ENCODE measurements around the gene PIBF1. TPM values are rescaled to one million over a fixed set of nuclear protein-coding genes. Genes with fewer than 3 reads are reported as not detected.

Gene PIBF1
- total and polyA plus RNA-seq, 2 donors (not counting 1 experiment from before 2014, with no cell fraction given): 9.6 to 25.1 TPM

- Histone ChIP-seq H3K4me2 (ENCODE audit: extremely low read depth, insufficient read depth, low read length) (no peak overlapping the region), H2AFZ (ENCODE audit: low read length) (no peak overlapping the region), H4K20me1 (ENCODE audit: control insufficient read depth, extremely low read depth, insufficient read depth, low read length) (no peaks in the 10 kb centered on the region), H3K4me3 (replicated peaks in 1 of 4; ENCODE audit: control extremely low read depth in 1 of 4, insufficient read depth in 1 of 4, low read depth in 3 of 4, low read length in 4 of 4) (no peak overlapping the region), H3K27me3 (ENCODE audit: control insufficient read depth, insufficient read depth, low read length) (no peaks in the 10 kb centered on the region), H3K36me3 (ENCODE audit: control insufficient read depth, insufficient read depth, low read length) (peaks cover 4% of the 10 kb centered on the region), H3K4me1 (ENCODE audit: control insufficient read depth, extremely low read depth, insufficient read depth, low read length) (no peaks in the 10 kb centered on the region), H3K79me2 (ENCODE audit: control insufficient read depth, insufficient read depth, low read length) (peaks cover 19% of the 10 kb centered on the region), H3K9ac (ENCODE audit: insufficient read depth, low read length) (no peak overlapping the region), H3K27ac (ENCODE audit: insufficient read depth, low read length) (no peak overlapping the region), H3K9me3 (ENCODE audit: control insufficient read depth, insufficient read depth, low read depth, low read length) (no peaks in the 10 kb centered on the region)
- TF ChIP-seq CTCF (conservative IDR thresholded peaks at IDR 0.05 in 1 of 2, IDR thresholded peaks at IDR 0.05 in 1 of 2; ENCODE audit: low read depth in 1 of 2, low read length in 2 of 2): no peak
- DNase-seq (ENCODE audit: low read depth in 2 of 2): no peak
Measured at GRCh38 chr13:72788831-72789230, 6.9 kb downstream of the PIBF1 start.

- Histone ChIP-seq H4K20me1 (ENCODE audit: control insufficient read depth, extremely low read depth, insufficient read depth, low read length) (no peaks in the 10 kb centered on the region), H2AFZ (ENCODE audit: low read length) (no peak overlapping the region), H3K4me1 (ENCODE audit: control insufficient read depth, extremely low read depth, insufficient read depth, low read length) (no peaks in the 10 kb centered on the region), H3K4me3 (replicated peaks in 1 of 4; ENCODE audit: control extremely low read depth in 1 of 4, insufficient read depth in 1 of 4, low read depth in 3 of 4, low read length in 4 of 4) (no peak overlapping the region), H3K4me2 (ENCODE audit: extremely low read depth, insufficient read depth, low read length) (no peak overlapping the region), H3K36me3 (ENCODE audit: control insufficient read depth, insufficient read depth, low read length) (peaks cover 2% of the 10 kb centered on the region), H3K9me3 (ENCODE audit: control insufficient read depth, insufficient read depth, low read depth, low read length) (no peaks in the 10 kb centered on the region), H3K27me3 (ENCODE audit: control insufficient read depth, insufficient read depth, low read length) (no peaks in the 10 kb centered on the region), H3K9ac (ENCODE audit: insufficient read depth, low read length) (no peak overlapping the region), H3K79me2 (ENCODE audit: control insufficient read depth, insufficient read depth, low read length) (no peaks in the 10 kb centered on the region), H3K27ac (ENCODE audit: insufficient read depth, low read length) (no peak overlapping the region)
- DNase-seq (ENCODE audit: low read depth in 2 of 2): no peak
- TF ChIP-seq EZH2 (IDR thresholded peaks at IDR 0.05; ENCODE audit: low read length, missing control alignments): no peak
- TF ChIP-seq CTCF (conservative IDR thresholded peaks at IDR 0.05 in 1 of 2, IDR thresholded peaks at IDR 0.05 in 1 of 2; ENCODE audit: low read depth in 1 of 2, low read length in 2 of 2): no peak
Measured at GRCh38 chr13:72792640-72793039, 10.7 kb downstream of the PIBF1 start.

GRCh38 chr13:72798817-72799216, 16.9 kb downstream of the PIBF1 start:
- Histone ChIP-seq H3K27ac (ENCODE audit: insufficient read depth, low read length) (no peak overlapping the region), H3K9ac (ENCODE audit: insufficient read depth, low read length) (no peak overlapping the region), H3K4me3 (replicated peaks in 1 of 4; ENCODE audit: control extremely low read depth in 1 of 4, insufficient read depth in 1 of 4, low read depth in 3 of 4, low read length in 4 of 4) (no peak overlapping the region), H4K20me1 (ENCODE audit: control insufficient read depth, extremely low read depth, insufficient read depth, low read length) (no peaks in the 10 kb centered on the region), H3K4me1 (ENCODE audit: control insufficient read depth, extremely low read depth, insufficient read depth, low read length) (no peaks in the 10 kb centered on the region), H3K36me3 (ENCODE audit: control insufficient read depth, insufficient read depth, low read length) (no peaks in the 10 kb centered on the region), H3K79me2 (ENCODE audit: control insufficient read depth, insufficient read depth, low read length) (no peaks in the 10 kb centered on the region), H3K27me3 (ENCODE audit: control insufficient read depth, insufficient read depth, low read length) (no peaks in the 10 kb centered on the region), H2AFZ (ENCODE audit: low read length) (no peak overlapping the region), H3K4me2 (ENCODE audit: extremely low read depth, insufficient read depth, low read length) (no peak overlapping the region), H3K9me3 (ENCODE audit: control insufficient read depth, insufficient read depth, low read depth, low read length) (no peaks in the 10 kb centered on the region)
- no peak for DNase-seq (ENCODE audit: low read depth in 2 of 2)
- TF ChIP-seq EZH2 (IDR thresholded peaks at IDR 0.05; ENCODE audit: low read length, missing control alignments) (no peak), CTCF (conservative IDR thresholded peaks at IDR 0.05 in 1 of 2, IDR thresholded peaks at IDR 0.05 in 1 of 2; ENCODE audit: low read depth in 1 of 2, low read length in 2 of 2) (no peak)

Measured in fibroblast of lung (primary cell).